ES-I3 (cell line): ENCODE data around the gene CBX7.

Source experiments
- H3K36me3 ChIP-seq: 2 replicates; pipeline ENCODE4 v1.6.1; 2013; ENCODE audit warnings: mild to moderate bottlenecking, low read length, control low read depth, moderate library complexity; ENCODE audit not compliant: insufficient read depth
- H3K4me1 ChIP-seq: 2 replicates; pipeline ENCODE4 v1.6.1; 2013; ENCODE audit warnings: mild to moderate bottlenecking, control low read depth, low read length; ENCODE audit not compliant: insufficient read depth
- H3K9ac ChIP-seq: 2 replicates; pipeline ENCODE4 v1.6.1; 2013; ENCODE audit warnings: low read depth, mild to moderate bottlenecking, low read length, moderate library complexity
- H3K9me3 ChIP-seq: 2 replicates; pipeline ENCODE4 v1.6.1; 2013; ENCODE audit warnings: mild to moderate bottlenecking, low read length, moderate library complexity; ENCODE audit not compliant: control insufficient read depth, insufficient read depth

CBX7 gene

GRCh38 chr22:39152511-39153219, at the start of gene CBX7:
Gene CBX7 (minus strand): TSS chr22:39152680. CDS start chr22:39152444, 236 bp downstream.
- Histone ChIP-seq H3K4me1 (peaks cover 25% of the 10 kb centered on the region), H3K36me3 (no peaks in the 10 kb centered on the region), H3K9ac (peak within 1 kb of the TSS; percentile 64), H3K9me3 (no peaks in the 10 kb centered on the region)

GRCh38 chr22:39197578-39197977, 45.1 kb upstream of the CBX7 start:
- H3K4me1 ChIP-seq: no peaks in the 10 kb centered on the region; the same call in 1 of the 2 replicates
- H3K36me3 ChIP-seq: no peaks in the 10 kb centered on the region
- peaks cover 6% of the 10 kb centered on the region for H3K9me3 ChIP-seq

GRCh38 chr22:39194098-39194497, 41.6 kb upstream of the CBX7 start:
- Histone ChIP-seq H3K9me3 (peaks cover 4% of the 10 kb centered on the region), H3K36me3 (no peaks in the 10 kb centered on the region), H3K9ac (no peak overlapping the region), H3K4me1 (no peaks in the 10 kb centered on the region)

More at GRCh38 chr22:39197578-39197977, 45.1 kb upstream of the CBX7 start:
- no peak overlapping the region for H3K9ac ChIP-seq

- H3K9me3 ChIP-seq: peaks cover 11% of the 10 kb centered on the region
- no peaks in the 10 kb centered on the region; the same call in 1 of the 2 replicates for H3K36me3 ChIP-seq
- no peak overlapping the region for H3K9ac ChIP-seq
Measured at GRCh38 chr22:39188809-39189208, 36.3 kb upstream of the CBX7 start.

GRCh38 chr22:39185601-39186012, 33.1 kb upstream of the CBX7 start:
- peaks cover 7% of the 10 kb centered on the region for H3K9me3 ChIP-seq
- H3K36me3 ChIP-seq: no peaks in the 10 kb centered on the region; the same call in 1 of the 2 replicates
- peaks cover 18% of the 10 kb centered on the region; the same call in 1 of the 2 replicates for H3K4me1 ChIP-seq
- no peak overlapping the region for H3K9ac ChIP-seq

More at GRCh38 chr22:39188809-39189208, 36.3 kb upstream of the CBX7 start:
- H3K4me1 ChIP-seq: peaks cover 11% of the 10 kb centered on the region; the same call in 1 of the 2 replicates

GRCh38 chr22:39184586-39185577, 32.4 kb upstream of the CBX7 start:
- Histone ChIP-seq H3K36me3 (no peaks in the 10 kb centered on the region; the same call in 1 of the 2 replicates), H3K4me1 (peaks cover 24% of the 10 kb centered on the region; the same call in 1 of the 2 replicates), H3K9me3 (peaks cover 7% of the 10 kb centered on the region), H3K9ac (no peak overlapping the region; the same call in 1 of the 2 replicates)

- Histone ChIP-seq H3K4me1 (peaks cover 31% of the 10 kb centered on the region; the same call in 1 of the 2 replicates), H3K9me3 (peaks cover 7% of the 10 kb centered on the region), H3K9ac (no peak overlapping the region; the same call in 1 of the 2 replicates), H3K36me3 (no peaks in the 10 kb centered on the region; the same call in 1 of the 2 replicates)
Measured at GRCh38 chr22:39183991-39184585, 31.6 kb upstream of the CBX7 start.

- no peak overlapping the region for H3K9ac ChIP-seq
- H3K9me3 ChIP-seq: peaks cover 7% of the 10 kb centered on the region
- H3K4me1 ChIP-seq: peaks cover 41% of the 10 kb centered on the region
- H3K36me3 ChIP-seq: no peaks in the 10 kb centered on the region; the same call in 1 of the 2 replicates
Measured at GRCh38 chr22:39182478-39183030, 30.1 kb upstream of the CBX7 start.

GRCh38 chr22:39181778-39182177, 29.3 kb upstream of the CBX7 start:
- H3K9ac ChIP-seq: no peak overlapping the region
- no peaks in the 10 kb centered on the region; the same call in 1 of the 2 replicates for H3K36me3 ChIP-seq
- H3K9me3 ChIP-seq: peaks cover 6% of the 10 kb centered on the region
- peaks cover 47% of the 10 kb centered on the region for H3K4me1 ChIP-seq

- H3K4me1 ChIP-seq: peaks cover 51% of the 10 kb centered on the region
- H3K9me3 ChIP-seq: peaks cover 2% of the 10 kb centered on the region; the same call in 1 of the 2 replicates
- no peaks in the 10 kb centered on the region; the same call in 1 of the 2 replicates for H3K36me3 ChIP-seq
- no peak overlapping the region for H3K9ac ChIP-seq
Measured at GRCh38 chr22:39181356-39181755, 28.9 kb upstream of the CBX7 start.

GRCh38 chr22:39179841-39180335, 27.4 kb upstream of the CBX7 start:
- Histone ChIP-seq H3K36me3 (no peaks in the 10 kb centered on the region), H3K9ac (no peak overlapping the region), H3K9me3 (no peaks in the 10 kb centered on the region), H3K4me1 (peaks cover 62% of the 10 kb centered on the region)

- Histone ChIP-seq H3K9ac (no peak overlapping the region), H3K36me3 (no peaks in the 10 kb centered on the region), H3K9me3 (no peaks in the 10 kb centered on the region), H3K4me1 (peaks cover 59% of the 10 kb centered on the region)
Measured at GRCh38 chr22:39179401-39179827, 26.9 kb upstream of the CBX7 start.

- Histone ChIP-seq H3K36me3 (no peaks in the 10 kb centered on the region), H3K9ac (no peak overlapping the region), H3K4me1 (peaks cover 62% of the 10 kb centered on the region), H3K9me3 (no peaks in the 10 kb centered on the region)
Measured at GRCh38 chr22:39178206-39179111, 26.0 kb upstream of the CBX7 start.
